Esophagus muscularis mucosa (tissue), 4 donors: ENCODE measurements around the gene AGFG1. TPM values are rescaled to one million over a fixed set of nuclear protein-coding genes. Genes with fewer than 3 reads are reported as not detected.

Experiments used
- DNase-seq: peaks from one replicate; pipeline ENCODE4 v3.0.0-alpha.2; 2017; ENCODE audit errors: extremely low spot score
- H3K27ac ChIP-seq, 4 donors: fragments of 200-600 bp; sonication (generic); replicated peaks in 1 of 4; 1 replicate in 3 of 4; 2 replicates in 1 of 4; pipeline ENCODE4 v1.5.1; 2016 to 2019; ENCODE audit warnings: mild to moderate bottlenecking in 1 of 4
- H3K27me3 ChIP-seq, 4 donors: fragments of 200-600 bp; sonication (generic); one replicate each; pipeline versions ENCODE4 v1.5.1 to v1.6.0; 2016 to 2019
- H3K36me3 ChIP-seq, 4 donors: fragments of 200-600 bp; sonication (generic); one replicate each; pipeline ENCODE4 v1.5.1; 2016 to 2019
- H3K4me1 ChIP-seq, 4 donors: fragments of 200-600 bp; sonication (generic); one replicate each; pipeline ENCODE4 v1.5.1; 2016 to 2019
- H3K4me3 ChIP-seq, 4 donors: fragments of 200-600 bp; sonication (generic); 1 replicate in 2 of 4; 2 replicates in 2 of 4; pipeline ENCODE4 v1.5.1; 2016 to 2019; ENCODE audit warnings: mild to moderate bottlenecking in 4 of 4, moderate library complexity in 1 of 4
- H3K9me3 ChIP-seq, 4 donors: fragments of 200-600 bp; sonication (generic); 1 replicate in 3 of 4; 2 replicates in 1 of 4; pipeline ENCODE4 v1.5.1; 2016 to 2019
- CTCF ChIP-seq, 3 experiments: fragments of 200-600 bp in 2 of 3; fragments of 450-650 bp in 1 of 3; sonication (generic) in 2 of 3; IDR thresholded peaks; one replicate each; pipeline ENCODE4 v1.5.1; 2017 to 2019; ENCODE audit warnings: antibody characterized with exemption in 3 of 3, mild to moderate bottlenecking in 2 of 3, moderate library complexity in 1 of 3
- EP300 ChIP-seq: sonication (generic); formaldehyde crosslinking; IDR thresholded peaks from one replicate; pipeline ENCODE4 v1.6.1; 2017; ENCODE audit warnings: antibody characterized with exemption
- POLR2A ChIP-seq: fragments of 450-650 bp; IDR thresholded peaks from one replicate; pipeline ENCODE4 v1.6.1; 2017; ENCODE audit warnings: antibody characterized with exemption, moderate library complexity, mild to moderate bottlenecking, low read depth
- POLR2AphosphoS5 ChIP-seq, 2 donors: sonication (generic); formaldehyde crosslinking; IDR thresholded peaks; one replicate each; pipeline ENCODE4 v1.6.1; 2017; ENCODE audit warnings: antibody characterized with exemption in 2 of 2
- WGBS: methylation state at CpG from one replicate; pipeline ENCODE4 v1.1.5; 2018; 5-methylcytosine and 5-hydroxymethylcytosine counted together
- intact Hi-C: fragments of 100-400 bp; cut with DNase I; formaldehyde crosslinking; loops from one replicate; pipeline ENCODE4 v1.15.1; 2023
- total RNA-seq, 4 donors: library from RNA; depleted of rRNA; stranded (reverse); fragments of >200 nt; gene quantifications; one replicate each; pipeline versions ENCODE4 v1.1.0 to v1.2.1, GENCODE V29; 2016

Gene AGFG1
- total RNA-seq, 4 donors from 2014 or later, result 27.4 to 73.4 (median 52.7) TPM

- no peaks in the 10 kb centered on the region for H3K4me1 ChIP-seq
- WGBS, result 77% methylated on average over 2 of the region's 2 CpGs
- peaks cover 0 to 2% (median 0%) of the 10 kb centered on the region in 4 donors for H3K27me3 ChIP-seq
- H3K36me3 ChIP-seq, result no peaks in the 10 kb centered on the region
- no peak overlapping the region for H3K27ac ChIP-seq
- DNase-seq, result no peak
- no peak for TF ChIP-seq POLR2AphosphoS5 (IDR thresholded peaks at IDR 0.05)
- TF ChIP-seq POLR2A, result no peak
- TF ChIP-seq CTCF (IDR thresholded peaks at IDR 0.05), result no peak
- TF ChIP-seq EP300, result no peak
- no peak overlapping the region for H3K4me3 ChIP-seq
- intact Hi-C loops, result no loop called here
- H3K9me3 ChIP-seq, result peaks cover 0 to 2% (median 0%) of the 10 kb centered on the region in 4 donors
Measured at GRCh38 chr2:227576812-227577211, 104.9 kb downstream of the AGFG1 start.

- Histone ChIP-seq H3K27me3 (peaks cover 0 to 2% (median 0%) of the 10 kb centered on the region in 4 donors), H3K27ac (no peak overlapping the region), H3K36me3 (no peaks in the 10 kb centered on the region), H3K4me3 (no peak overlapping the region), H3K9me3 (peaks cover 0 to 9% (median 4%) of the 10 kb centered on the region in 4 donors), H3K4me1 (no peaks in the 10 kb centered on the region)
- intact Hi-C loops, result no loop called here
- TF ChIP-seq CTCF (IDR thresholded peaks at IDR 0.05) (no peak), EP300 (no peak), POLR2A (no peak), POLR2AphosphoS5 (IDR thresholded peaks at IDR 0.05) (no peak)
- 40% methylated on average over 2 of the region's 2 CpGs for WGBS
- DNase-seq, result no peak
Measured at GRCh38 chr2:227577555-227577954, 105.6 kb downstream of the AGFG1 start.

GRCh38 chr2:227578642-227579041 is 106.7 kb downstream of the AGFG1 start:
- H3K4me1 ChIP-seq, result no peaks in the 10 kb centered on the region
- WGBS, result 83% methylated on average over 2 of the region's 2 CpGs
- no peak for DNase-seq
- H3K27me3 ChIP-seq, result peaks cover 0 to 7% (median 0%) of the 10 kb centered on the region in 4 donors
- no peak overlapping the region for H3K4me3 ChIP-seq
- peaks cover 0 to 19% (median 13%) of the 10 kb centered on the region in 4 donors for H3K9me3 ChIP-seq
- no peak overlapping the region for H3K27ac ChIP-seq
- no peak for TF ChIP-seq POLR2A
- TF ChIP-seq POLR2AphosphoS5 (IDR thresholded peaks at IDR 0.05), result no peak
- TF ChIP-seq EP300, result no peak
- intact Hi-C loops, result no loop called here
- no peaks in the 10 kb centered on the region for H3K36me3 ChIP-seq

- no peak for DNase-seq
- Histone ChIP-seq H3K4me3 (no peak overlapping the region), H3K4me1 (no peaks in the 10 kb centered on the region), H3K27ac (no peak overlapping the region), H3K27me3 (peaks cover 0 to 7% (median 0%) of the 10 kb centered on the region in 4 donors), H3K36me3 (no peaks in the 10 kb centered on the region), H3K9me3 (peaks cover 0 to 19% (median 13%) of the 10 kb centered on the region in 4 donors)
- no peak for TF ChIP-seq EP300
- no peak for TF ChIP-seq POLR2AphosphoS5 (IDR thresholded peaks at IDR 0.05)
- no peak for TF ChIP-seq POLR2A
- TF ChIP-seq CTCF (IDR thresholded peaks at IDR 0.05), result no peak
- intact Hi-C loops, result no loop called here
- WGBS, result 100% methylated on average over 1 of the region's 1 CpG
Measured at GRCh38 chr2:227579791-227580190, 107.8 kb downstream of the AGFG1 start.

- Histone ChIP-seq H3K4me3 (no peak overlapping the region), H3K27me3 (peaks cover 0 to 12% (median 0%) of the 10 kb centered on the region in 4 donors), H3K36me3 (no peaks in the 10 kb centered on the region), H3K27ac (no peak overlapping the region), H3K4me1 (no peaks in the 10 kb centered on the region), H3K9me3 (peaks cover 0 to 19% (median 13%) of the 10 kb centered on the region in 4 donors)
- intact Hi-C loops, result no loop called here
- no peak for DNase-seq
- no peak for TF ChIP-seq EP300
- no peak for TF ChIP-seq CTCF (IDR thresholded peaks at IDR 0.05)
- no peak for TF ChIP-seq POLR2AphosphoS5 (IDR thresholded peaks at IDR 0.05)
- TF ChIP-seq POLR2A, result no peak
Measured at GRCh38 chr2:227582369-227582768, 110.4 kb downstream of the AGFG1 start.
